OCI-LY7 (cell line): ENCODE measurements around the gene RABEP1. TPM values are rescaled to one million over a fixed set of nuclear protein-coding genes. Genes with fewer than 3 reads are reported as not detected.

Source experiments
- BruUV-seq: library from RNA; stranded (reverse); fragments of 400-500 nt; replicated peaks from 2 replicates; lab custom pipeline; 2021; lab: Mats Ljungman, UMichigan
- CTCF ChIA-PET: fragments of 300-600 bp; sonication (Branson Sonifier 250); formaldehyde crosslinking; loops from one replicate; lab custom pipeline; 2022; ENCODE audit warnings: antibody characterized with exemption; ENCODE audit not compliant: unreplicated experiment; lab: Charles Lee
- POLR2A ChIA-PET: fragments of 300-600 bp; sonication (Branson Sonifier 250); formaldehyde crosslinking; loops from one replicate; lab custom pipeline; 2022; ENCODE audit warnings: antibody characterized with exemption; lab: Charles Lee
- DNase-seq: peaks from one replicate; pipeline ENCODE4 v3.0.0-alpha.2; 2015; ENCODE audit warnings: low spot score
- H2AFZ ChIP-seq: fragments of 200-600 bp; sonication (generic), shearing (Covaris generic); 2 replicates; pipeline ENCODE4 v1.6.1; 2014; ENCODE audit warnings: mild to moderate bottlenecking, antibody characterized with exemption, low read length, moderate library complexity
- H3K27ac ChIP-seq: fragments of 200-600 bp; sonication (generic); 2 replicates; pipeline ENCODE4 v1.5.1; 2014; ENCODE audit warnings: mixed run types, low read depth, mild to moderate bottlenecking, moderate library complexity, low read length, inconsistent platforms; ENCODE audit not compliant: poor library complexity, severe bottlenecking
- H3K36me3 ChIP-seq: fragments of 200-600 bp; sonication (generic); 2 replicates; pipeline ENCODE4 v1.6.1; 2014; ENCODE audit warnings: mild to moderate bottlenecking, antibody characterized with exemption, low read length, moderate library complexity, mixed read lengths; ENCODE audit not compliant: insufficient read depth
- H3K4me1 ChIP-seq: fragments of 200-600 bp; sonication (generic); 2 replicates; pipeline ENCODE4 v1.5.1; 2014; ENCODE audit warnings: mild to moderate bottlenecking, low read length; ENCODE audit not compliant: insufficient read depth, poor library complexity, severe bottlenecking
- H3K4me2 ChIP-seq: fragments of 200-600 bp; sonication (generic); 2 replicates; pipeline ENCODE4 v1.6.1; 2014; ENCODE audit warnings: mild to moderate bottlenecking, low read length
- H3K4me3 ChIP-seq: fragments of 200-600 bp; sonication (generic); 2 replicates; pipeline ENCODE4 v1.5.1; 2014; ENCODE audit warnings: mild to moderate bottlenecking, low read depth, low read length; ENCODE audit not compliant: poor library complexity, severe bottlenecking
- H3K79me2 ChIP-seq: fragments of 200-600 bp; sonication (generic); 2 replicates; pipeline ENCODE4 v1.6.1; 2016; ENCODE audit warnings: low read depth, mild to moderate bottlenecking, low read length, moderate library complexity, mixed read lengths; ENCODE audit not compliant: insufficient read depth
- H3K9me2 ChIP-seq: fragments of 200-600 bp; sonication (generic); 2 replicates; pipeline ENCODE4 v1.6.1; 2016; ENCODE audit warnings: mild to moderate bottlenecking, low read length, mixed read lengths; ENCODE audit not compliant: insufficient read depth
- H3K9me3 ChIP-seq: fragments of 200-600 bp; sonication (generic); 2 replicates; pipeline ENCODE4 v1.6.1; 2014; ENCODE audit warnings: mild to moderate bottlenecking, mixed run types, low read length, mixed read lengths
- H4K20me1 ChIP-seq: fragments of 200-600 bp; sonication (generic); 2 replicates; pipeline ENCODE4 v1.6.1; 2014; ENCODE audit warnings: mild to moderate bottlenecking, antibody characterized with exemption, low read length, moderate library complexity, mixed read lengths; ENCODE audit not compliant: insufficient read depth
- CTCF ChIP-seq: fragments of 200-600 bp; sonication (generic); conservative IDR thresholded peaks from 2 replicates; pipeline ENCODE4 v1.5.1; 2014; ENCODE audit warnings: mild to moderate bottlenecking, antibody characterized with exemption, low read length, moderate library complexity, mixed read lengths
- EZH2phosphoT487 ChIP-seq: fragments of 200-600 bp; sonication (generic); IDR thresholded peaks from 2 replicates; pipeline ENCODE4 v1.6.1; 2018; ENCODE audit warnings: low read depth, borderline replicate concordance, mild to moderate bottlenecking, mixed run types, antibody characterized with exemption, low read length, moderate library complexity, mixed read lengths
- intact Hi-C: fragments of 100-400 bp; cut with micrococcal nuclease; formaldehyde crosslinking; loops from one replicate; pipeline ENCODE4 v1.10.0; 2022; ENCODE audit not compliant: unreplicated experiment
- total RNA-seq, 2 experiments: library from RNA; depleted of rRNA in 1 of 2; stranded (reverse); fragments of >200 nt in 1 of 2; shearing (Covaris generic) in 1 of 2; gene quantifications; 2 replicates each; pipeline ENCODE4 v1.2.3, GENCODE V29; 2014 to 2022

RABEP1 gene
- total RNA-seq, 2 experiments from 2014 or later: 58.6 to 60.8 TPM

GRCh38 chr17:5378566-5379207, 96.6 kb downstream of the RABEP1 start:
- no TSS peak for BruUV-seq
- intact Hi-C loops: no loop called here
- no peak overlapping the region for H3K4me3 ChIP-seq
- no peak overlapping the region for H3K4me2 ChIP-seq
- no peaks in the 10 kb centered on the region for H3K9me2 ChIP-seq
- CTCF ChIA-PET: no interaction called here
- TF ChIP-seq EZH2phosphoT487: no peak
- TF ChIP-seq CTCF: no peak
- no peaks in the 10 kb centered on the region for H3K79me2 ChIP-seq
- H3K9me3 ChIP-seq: no peaks in the 10 kb centered on the region
- peaks cover 4% of the 10 kb centered on the region for H3K4me1 ChIP-seq
- no peak for DNase-seq
- 0 out of 2 replicates have a peak, but pooled peaks cover 3% of the 10 kb centered on the region for H4K20me1 ChIP-seq
- H2AFZ ChIP-seq: no peak overlapping the region
- no peak overlapping the region for H3K27ac ChIP-seq
- peaks cover 94% of the 10 kb centered on the region for H3K36me3 ChIP-seq
- POLR2A ChIA-PET: interaction anchor here (0.6 to 0.7 kb wide), 2 partner anchors 45 to 1579 kb away, joined by 3 read pairs; no protein-coding TSS in a partner anchor

GRCh38 chr17:5379351-5380107, 97.4 kb downstream of the RABEP1 start:
- Histone ChIP-seq H2AFZ (no peak overlapping the region), H3K79me2 (no peaks in the 10 kb centered on the region), H3K36me3 (peaks cover 97% of the 10 kb centered on the region), H3K4me3 (no peak overlapping the region), H3K4me2 (no peak overlapping the region), H3K4me1 (no peaks in the 10 kb centered on the region), H3K27ac (no peak overlapping the region), H4K20me1 (0 out of 2 replicates have a peak, but pooled peaks cover 3% of the 10 kb centered on the region), H3K9me3 (no peaks in the 10 kb centered on the region), H3K9me2 (no peaks in the 10 kb centered on the region)
- DNase-seq: no peak
- ChIA-PET CTCF (no interaction called here), POLR2A (interaction anchor here (0.6 kb wide), 1 partner anchor 19 kb away, joined by 3 read pairs; no protein-coding TSS in a partner anchor)
- no TSS peak for BruUV-seq
- TF ChIP-seq CTCF (no peak), EZH2phosphoT487 (no peak)
- intact Hi-C loops: loop anchor here (5.0 kb wide), 1 partner anchor 132 kb away; no protein-coding TSS in a partner anchor
